HFFc6 (cell line): ENCODE results near the gene PYROXD2. TPM values are rescaled to one million over a fixed set of nuclear protein-coding genes. Genes with fewer than 3 reads are reported as not detected.

Experiments used
- DNase-seq: peaks from one replicate; pipeline ENCODE4 v3.0.0-alpha.2; 2018
- H3K27ac Mint-ChIP-seq: 2 replicates; pipeline ENCODE4 v1.8.0; 2020; ENCODE audit warnings: mild to moderate bottlenecking, mixed read lengths
- H3K27me3 Mint-ChIP-seq: 2 replicates; pipeline ENCODE4 v1.8.0; 2021; ENCODE audit warnings: mild to moderate bottlenecking, moderate library complexity, mixed read lengths; ENCODE audit not compliant: insufficient read depth
- H3K36me3 Mint-ChIP-seq: 2 replicates; pipeline ENCODE4 v1.8.0; 2021; ENCODE audit warnings: low read depth, mixed read lengths
- H3K4me1 Mint-ChIP-seq: 2 replicates; pipeline ENCODE4 v1.8.0; 2020; ENCODE audit warnings: low read depth, mixed read lengths
- H3K4me3 Mint-ChIP-seq: 2 replicates; pipeline ENCODE4 v1.8.0; 2020; ENCODE audit warnings: mild to moderate bottlenecking, moderate library complexity, mixed read lengths
- H3K9me3 Mint-ChIP-seq: 2 replicates; pipeline ENCODE4 v1.8.0; 2020; ENCODE audit warnings: mild to moderate bottlenecking, mixed read lengths
- CTCF ChIP-seq: fragments of 200-600 bp; sonication (generic); IDR thresholded peaks from 2 replicates; pipeline ENCODE4 v1.5.0; 2021; ENCODE audit warnings: antibody characterized with exemption, mild to moderate bottlenecking
- total RNA-seq, 6 experiments: library from RNA; stranded (reverse); fragmentation: NEBNext Ultra II Directional; extraction: Animal tissue kit (Norgen Biotek cat#: 25700); gene quantifications; 2 replicates in 1 of 6; 3 replicates in 5 of 6; pipeline ENCODE4 v1.2.3, GENCODE V29; 2021

The PYROXD2 gene
- total RNA-seq, 6 experiments from 2014 or later, result 7.6 to 10.3 (median 8.9) TPM

- no peaks in the 10 kb centered on the region for H3K9me3 Mint-ChIP-seq
- peak; percentile 99 for DNase-seq
- H3K36me3 Mint-ChIP-seq, result no peaks in the 10 kb centered on the region
- peak overlapping the region; percentile 80 for H3K4me3 Mint-ChIP-seq
- no peak for TF ChIP-seq CTCF
- H3K4me1 Mint-ChIP-seq, result peaks cover 18% of the 10 kb centered on the region
- H3K27ac Mint-ChIP-seq, result peak overlapping the region; percentile 97
- peaks cover 2% of the 10 kb centered on the region for H3K27me3 Mint-ChIP-seq
Observed at GRCh38 chr10:98361131-98362025, 53.6 kb downstream of the PYROXD2 start.

- Mint-ChIP-seq H3K4me3 (no peak overlapping the region), H3K36me3 (no peaks in the 10 kb centered on the region)
Observed at GRCh38 chr10:98357194-98357822, 57.7 kb downstream of the PYROXD2 start.

GRCh38 chr10:98354491-98354890 lies 60.5 kb downstream of the PYROXD2 start:
- H3K36me3 Mint-ChIP-seq, result no peaks in the 10 kb centered on the region
- H3K27me3 Mint-ChIP-seq, result peaks cover 2% of the 10 kb centered on the region; the same call in 1 of the 2 replicates
- no peak for TF ChIP-seq CTCF
- H3K4me3 Mint-ChIP-seq, result no peak overlapping the region
- DNase-seq, result no peak
- H3K4me1 Mint-ChIP-seq, result peaks cover 48% of the 10 kb centered on the region
- no peak overlapping the region for H3K27ac Mint-ChIP-seq
- no peaks in the 10 kb centered on the region for H3K9me3 Mint-ChIP-seq

More at GRCh38 chr10:98357194-98357822, 57.7 kb downstream of the PYROXD2 start:
- no peak for DNase-seq
- Mint-ChIP-seq H3K4me1 (peaks cover 45% of the 10 kb centered on the region), H3K9me3 (no peaks in the 10 kb centered on the region), H3K27me3 (no peaks in the 10 kb centered on the region; the same call in 1 of the 2 replicates), H3K27ac (no peak overlapping the region)
- no peak for TF ChIP-seq CTCF

- TF ChIP-seq CTCF, result no peak
- no peak overlapping the region for H3K27ac Mint-ChIP-seq
- no peaks in the 10 kb centered on the region for H3K36me3 Mint-ChIP-seq
- peaks cover 2% of the 10 kb centered on the region; the same call in 1 of the 2 replicates for H3K27me3 Mint-ChIP-seq
- H3K9me3 Mint-ChIP-seq, result no peaks in the 10 kb centered on the region
- H3K4me3 Mint-ChIP-seq, result peak overlapping the region; percentile 1; the same call in 1 of the 2 replicates
- peaks cover 61% of the 10 kb centered on the region for H3K4me1 Mint-ChIP-seq
- DNase-seq, result no peak
Observed at GRCh38 chr10:98353170-98353569, 61.8 kb downstream of the PYROXD2 start.

GRCh38 chr10:98351831-98352402 lies 63.1 kb downstream of the PYROXD2 start:
- no peak for TF ChIP-seq CTCF
- Mint-ChIP-seq H3K27ac (no peak overlapping the region), H3K4me1 (peaks cover 60% of the 10 kb centered on the region), H3K36me3 (peaks cover 5% of the 10 kb centered on the region), H3K4me3 (no peak overlapping the region), H3K9me3 (peaks cover 6% of the 10 kb centered on the region), H3K27me3 (peaks cover 2% of the 10 kb centered on the region; the same call in 1 of the 2 replicates)
- DNase-seq, result no peak
